CD4-positive, alpha-beta memory T cell (primary cell): Measurements from ENCODE around the gene TBC1D21. TPM values are rescaled to one million over a fixed set of nuclear protein-coding genes. Genes with fewer than 3 reads are reported as not detected.

Source experiments
- CTCF ChIA-PET: fragments of 350-600 bp; sonication (Branson Sonifier 250); formaldehyde crosslinking; loops from one replicate; lab custom pipeline; 2021; ENCODE audit warnings: inconsistent platforms; ENCODE audit not compliant: partially characterized antibody; lab: Charles Lee
- POLR2A ChIA-PET: fragments of 350-600 bp; sonication (Branson Sonifier 250); formaldehyde crosslinking; loops from one replicate; lab custom pipeline; 2021; ENCODE audit not compliant: partially characterized antibody; lab: Charles Lee
- DNase-seq, 5 donors: peaks; one replicate each; pipeline versions ENCODE4 v3.0.0 to v3.0.0-alpha.2; 2020 to 2022; ENCODE audit warnings: mixed read lengths in 1 of 5
- H3K27ac ChIP-seq: one replicate; pipeline ENCODE4 v1.7.0; 2013; ENCODE audit warnings: low read depth, low read length
- H3K27me3 ChIP-seq: 2 replicates; pipeline ENCODE4 v1.7.0; 2013; ENCODE audit warnings: mild to moderate bottlenecking, low read length, moderate library complexity; ENCODE audit not compliant: insufficient read depth
- H3K36me3 ChIP-seq: 2 replicates; pipeline ENCODE4 v1.7.0; 2013; ENCODE audit warnings: mild to moderate bottlenecking, low read length, moderate library complexity; ENCODE audit not compliant: insufficient read depth
- H3K4me1 ChIP-seq: 2 replicates; pipeline ENCODE4 v1.7.0; 2013; ENCODE audit warnings: mild to moderate bottlenecking, low read length, moderate library complexity; ENCODE audit not compliant: insufficient read depth
- H3K4me3 ChIP-seq, 2 donors: one replicate each; pipeline ENCODE4 v1.7.0; 2013; ENCODE audit warnings: low read length in 2 of 2, mild to moderate bottlenecking in 1 of 2
- H3K9me3 ChIP-seq, 2 donors: one replicate each; pipeline ENCODE4 v1.7.0; 2013; ENCODE audit warnings: low read length in 2 of 2, control low read depth in 1 of 2; ENCODE audit not compliant: control insufficient read depth in 1 of 2
- H3K27ac Mint-ChIP-seq, 7 donors: one replicate each; pipeline ENCODE4 v1.8.0; 2020 to 2021; ENCODE audit warnings: mixed read lengths in 7 of 7, mild to moderate bottlenecking in 6 of 7, inconsistent platforms in 3 of 7, moderate library complexity in 3 of 7
- H3K27me3 Mint-ChIP-seq, 2 donors: one replicate each; pipeline ENCODE4 v1.8.0; 2020 to 2021; ENCODE audit warnings: mixed read lengths in 2 of 2
- H3K36me3 Mint-ChIP-seq, 2 donors: one replicate each; pipeline ENCODE4 v1.8.0; 2020 to 2021; ENCODE audit warnings: mixed read lengths in 2 of 2, inconsistent platforms in 1 of 2, mild to moderate bottlenecking in 1 of 2
- H3K4me1 Mint-ChIP-seq, 4 donors: one replicate each; pipeline ENCODE4 v1.8.0; 2020 to 2021; ENCODE audit warnings: mixed read lengths in 4 of 4, mild to moderate bottlenecking in 1 of 4
- H3K4me3 Mint-ChIP-seq, 8 donors: one replicate each; pipeline ENCODE4 v1.8.0; 2020 to 2021; ENCODE audit warnings: mixed read lengths in 8 of 8, mild to moderate bottlenecking in 7 of 8, moderate library complexity in 6 of 8, inconsistent platforms in 3 of 8
- H3K9me3 Mint-ChIP-seq, 8 donors: one replicate each; pipeline ENCODE4 v1.8.0; 2020 to 2021; ENCODE audit warnings: mixed read lengths in 8 of 8, mild to moderate bottlenecking in 5 of 8, inconsistent platforms in 3 of 8, moderate library complexity in 1 of 8
- intact Hi-C: fragments of 100-400 bp; cut with micrococcal nuclease; formaldehyde crosslinking; loops from one replicate; pipeline ENCODE4 v1.15.1; 2023
- polyA plus RNA-seq, 2 donors: library from polyadenylated mRNA; unstranded; fragments of 300-500 nt; fragmentation: Illumina TruSeq; gene quantifications; one replicate each; pipeline ENCODE4 v1.2.3, GENCODE V29; 2021
- total RNA-seq, 2 experiments: library from RNA; stranded (reverse); gene quantifications; one replicate each; pipeline ENCODE4 v1.2.3, GENCODE V29; 2021

TBC1D21 gene
- total and polyA plus RNA-seq, 4 experiments from 2014 or later = not detected

DNA sequence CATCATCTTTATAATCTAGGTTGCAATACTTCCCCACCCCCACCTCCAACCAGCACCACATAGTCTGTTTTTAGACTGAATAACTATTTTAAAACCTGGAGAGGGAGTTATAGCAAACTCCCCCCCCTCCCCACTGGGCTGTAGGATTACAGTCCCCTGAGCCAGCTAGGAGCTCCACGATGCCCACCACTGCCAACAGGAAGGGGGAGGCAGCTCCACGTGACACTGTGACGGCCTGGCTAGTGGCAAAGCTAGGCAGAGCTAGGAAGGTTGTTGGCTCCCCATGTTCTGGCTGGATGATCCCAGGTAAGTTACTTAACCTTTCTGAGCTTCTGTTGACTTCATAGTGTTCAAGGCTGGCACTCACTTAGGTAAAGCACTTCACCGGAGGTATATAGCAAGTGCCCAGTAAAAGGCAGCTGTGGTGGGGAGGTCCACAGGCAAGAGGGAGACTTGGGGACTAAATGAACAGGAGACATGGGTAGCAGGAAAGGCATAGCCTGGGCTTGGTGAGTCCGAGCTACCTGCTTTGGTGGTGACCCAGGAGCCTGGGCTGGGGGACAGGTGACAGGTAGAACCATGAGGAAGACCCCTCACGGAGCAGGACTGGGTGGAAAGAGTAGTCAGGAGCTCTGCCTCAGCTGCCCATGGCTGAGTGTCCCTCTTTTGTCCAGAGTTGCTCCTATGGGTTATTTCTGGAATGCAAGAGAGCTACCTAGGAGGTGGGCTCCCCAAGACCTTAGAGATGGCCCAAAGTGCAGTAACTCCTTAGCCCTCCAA, 4.0 kb upstream of the TBC1D21 start:
- peaks cover 7% of the 10 kb centered on the region for H3K4me1 ChIP-seq
- DNase-seq = no peak
- ChIA-PET CTCF (interaction anchor here (1.0 to 6.9 kb wide), 4 partner anchors 10 to 58 kb away, joined by 3 to 85 read pairs (median 4); no protein-coding TSS in a partner anchor), POLR2A (no interaction called here)
- intact Hi-C loops = no loop called here
- H3K27me3 Mint-ChIP-seq = peaks cover 29 to 35% of the 10 kb centered on the region in 2 donors
- no peak overlapping the region for H3K4me3 ChIP-seq
- H3K36me3 Mint-ChIP-seq = no peaks in the 10 kb centered on the region
- no peak overlapping the region for H3K27ac ChIP-seq
- peaks cover 5% of the 10 kb centered on the region for H3K27me3 ChIP-seq
- H3K27ac Mint-ChIP-seq = no peak overlapping the region
- no peak overlapping the region for H3K4me3 Mint-ChIP-seq
- H3K36me3 ChIP-seq = no peaks in the 10 kb centered on the region
- peaks cover 0 to 8% (median 4%) of the 10 kb centered on the region in 4 donors for H3K4me1 Mint-ChIP-seq
- H3K9me3 Mint-ChIP-seq = peaks cover 0 to 2% (median 0%) of the 10 kb centered on the region in 8 donors
- no peaks in the 10 kb centered on the region for H3K9me3 ChIP-seq

DNA sequence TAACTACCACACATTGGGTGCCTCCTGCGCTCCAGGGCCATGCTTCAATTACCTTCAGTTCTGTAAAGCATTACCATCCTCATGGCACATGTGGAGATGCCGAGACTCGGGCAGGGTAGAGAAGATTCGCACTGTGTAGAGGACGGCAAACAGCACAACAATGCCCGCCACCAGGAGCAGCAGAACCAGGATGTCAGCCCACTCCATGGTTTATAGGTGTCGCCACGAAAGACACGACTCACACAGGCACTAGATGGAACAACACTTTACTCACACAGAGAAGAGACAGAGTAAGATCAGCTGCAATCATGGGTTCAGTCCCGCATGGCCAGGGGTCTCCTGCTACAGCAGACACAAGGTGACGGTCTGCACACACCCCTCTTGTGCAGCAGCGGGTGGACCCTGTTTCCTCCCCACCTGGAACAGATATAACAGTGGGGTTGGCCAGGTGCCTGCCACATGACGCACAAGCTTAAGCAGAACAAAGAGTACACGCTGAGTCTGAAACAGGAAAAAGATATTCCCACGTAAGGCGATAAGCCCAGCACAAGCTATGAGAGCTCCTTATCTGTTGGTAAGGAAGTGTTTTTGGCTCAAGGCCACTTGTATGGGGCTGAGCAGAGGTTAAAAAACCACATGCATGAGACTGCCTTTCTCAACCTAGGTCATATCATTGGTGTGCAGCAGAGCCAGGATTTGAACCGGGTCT, 2.5 kb upstream of the TBC1D21 start:
- peaks cover 0 to 4% (median 4%) of the 10 kb centered on the region in 4 donors for H3K4me1 Mint-ChIP-seq
- H3K27me3 ChIP-seq = peaks cover 5% of the 10 kb centered on the region
- ChIA-PET POLR2A (no interaction called here), CTCF (interaction anchor here (1.2 to 6.9 kb wide), 2 partner anchors 11 to 37 kb away, joined by 3 to 85 read pairs; no protein-coding TSS in a partner anchor)
- H3K36me3 Mint-ChIP-seq = no peaks in the 10 kb centered on the region
- H3K9me3 ChIP-seq = no peaks in the 10 kb centered on the region
- H3K27ac ChIP-seq = no peak overlapping the region
- no peak for DNase-seq
- H3K36me3 ChIP-seq = no peaks in the 10 kb centered on the region
- peaks cover 3% of the 10 kb centered on the region for H3K4me1 ChIP-seq
- H3K4me3 Mint-ChIP-seq = no peak overlapping the region
- no peak overlapping the region for H3K4me3 ChIP-seq
- intact Hi-C loops = no loop called here
- peaks cover 0 to 2% (median 0%) of the 10 kb centered on the region in 8 donors for H3K9me3 Mint-ChIP-seq
- peaks cover 30 to 33% of the 10 kb centered on the region in 2 donors for H3K27me3 Mint-ChIP-seq
- H3K27ac Mint-ChIP-seq = no peak overlapping the region

DNA sequence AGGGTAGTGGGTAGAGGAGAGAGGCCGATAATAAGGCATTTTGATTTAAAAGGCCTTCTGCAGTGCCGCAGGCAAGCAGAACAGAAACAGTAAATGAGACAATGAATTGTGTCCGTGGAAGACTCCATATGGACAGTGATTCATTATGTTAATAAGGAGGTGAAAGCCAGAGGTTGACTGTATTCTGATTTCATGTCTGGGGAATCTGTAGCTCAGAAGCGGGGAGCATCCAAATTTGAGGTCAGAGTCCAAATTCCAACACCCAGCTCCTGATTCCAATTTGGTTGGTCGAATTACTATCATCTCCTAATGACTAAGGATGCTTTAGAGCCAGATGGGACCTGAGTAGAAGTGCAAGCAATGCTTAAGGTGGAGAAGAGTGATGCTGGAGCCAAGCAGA, 1.0 kb upstream of the TBC1D21 start:
- Histone ChIP-seq H3K27ac (no peak overlapping the region), H3K27me3 (peaks cover 5% of the 10 kb centered on the region), H3K36me3 (no peaks in the 10 kb centered on the region), H3K4me1 (no peaks in the 10 kb centered on the region), H3K9me3 (no peaks in the 10 kb centered on the region), H3K4me3 (no peak overlapping the region)
- Mint-ChIP-seq H3K4me1 (no peaks in the 10 kb centered on the region), H3K27me3 (peaks cover 31 to 36% of the 10 kb centered on the region in 2 donors), H3K27ac (no peak overlapping the region), H3K4me3 (no peak overlapping the region), H3K9me3 (no peaks in the 10 kb centered on the region), H3K36me3 (no peaks in the 10 kb centered on the region)
- intact Hi-C loops = no loop called here
- POLR2A ChIA-PET = no interaction called here
- no peak for DNase-seq
- CTCF ChIA-PET = interaction anchor here (0.9 to 6.9 kb wide), 3 partner anchors 11 to 36 kb away, joined by 3 to 85 read pairs (median 3); no protein-coding TSS in a partner anchor

DNA sequence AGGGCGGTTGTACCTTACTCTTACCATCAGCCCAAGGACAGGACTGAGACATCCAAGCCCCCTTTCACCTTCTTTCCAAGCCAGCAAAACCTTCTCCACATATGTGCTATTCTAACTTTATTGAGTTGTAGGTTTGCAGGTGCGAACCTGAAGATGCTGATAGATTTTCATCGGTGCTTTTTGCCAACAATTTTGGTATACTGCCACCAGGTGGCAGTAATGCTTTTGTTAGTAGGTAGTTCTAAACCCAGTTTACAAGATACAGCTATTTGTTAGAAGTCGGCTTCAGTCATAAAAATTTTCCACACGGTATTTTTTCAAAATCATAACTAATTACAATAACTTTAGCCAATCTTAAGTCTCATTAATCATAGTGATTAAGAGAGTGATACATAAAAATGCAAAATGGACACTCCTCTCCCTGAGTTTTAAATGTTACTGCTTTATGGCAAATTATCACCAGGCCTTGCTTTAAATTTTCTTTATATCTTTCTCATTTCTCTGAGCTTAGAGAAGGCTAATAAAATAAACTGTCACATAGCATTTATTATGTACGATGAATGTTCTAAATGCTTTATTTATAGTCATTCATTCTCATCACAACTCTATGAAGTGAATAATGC, 636 bp downstream of the TBC1D21 start:
- Histone ChIP-seq H3K27ac (no peak overlapping the region), H3K36me3 (no peaks in the 10 kb centered on the region), H3K4me3 (no peak overlapping the region), H3K9me3 (no peaks in the 10 kb centered on the region), H3K4me1 (no peaks in the 10 kb centered on the region), H3K27me3 (peaks cover 5% of the 10 kb centered on the region)
- H3K27me3 Mint-ChIP-seq = peaks cover 31 to 33% of the 10 kb centered on the region in 2 donors
- POLR2A ChIA-PET = no interaction called here
- no peaks in the 10 kb centered on the region for H3K4me1 Mint-ChIP-seq
- intact Hi-C loops = loop anchor here (1.0 to 2.0 kb wide), 3 partner anchors 34 to 90 kb away; no protein-coding TSS in a partner anchor
- H3K9me3 Mint-ChIP-seq = no peaks in the 10 kb centered on the region
- H3K4me3 Mint-ChIP-seq = no peak overlapping the region
- DNase-seq = peak in 4 of 5 donors; percentile 44 to 50 (median 46)
- CTCF ChIA-PET = interaction anchor here (0.8 to 6.9 kb wide), 19 partner anchors 8 to 100 kb away, joined by 3 to 85 read pairs (median 4); no protein-coding TSS in a partner anchor
- no peaks in the 10 kb centered on the region for H3K36me3 Mint-ChIP-seq
- no peak overlapping the region for H3K27ac Mint-ChIP-seq

DNA sequence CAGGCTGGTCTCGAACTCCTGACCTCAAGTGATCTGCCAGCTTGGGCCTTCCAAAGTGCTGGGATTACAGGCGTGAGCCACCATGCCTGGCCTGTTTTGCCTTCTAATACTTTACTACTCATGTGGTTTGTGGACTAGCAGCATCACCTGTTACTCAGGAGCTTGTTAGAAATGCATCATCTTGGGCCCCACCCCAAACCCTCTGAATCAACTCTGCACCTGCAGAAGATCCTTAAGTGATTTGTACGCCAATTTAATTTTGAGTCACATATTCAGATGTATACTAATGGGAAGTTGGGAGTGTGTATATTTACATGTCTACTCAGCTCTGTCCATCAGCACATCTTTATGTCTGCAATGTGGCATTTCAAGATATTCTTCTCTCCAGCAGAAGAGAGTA, 6.1 kb downstream of the TBC1D21 start:
- H3K4me1 ChIP-seq = no peaks in the 10 kb centered on the region
- intact Hi-C loops = no loop called here
- no peak overlapping the region for H3K27ac ChIP-seq
- H3K27me3 ChIP-seq = no peaks in the 10 kb centered on the region
- Mint-ChIP-seq H3K36me3 (no peaks in the 10 kb centered on the region), H3K4me1 (no peaks in the 10 kb centered on the region), H3K27ac (no peak overlapping the region), H3K4me3 (no peak overlapping the region), H3K27me3 (peaks cover 15 to 18% of the 10 kb centered on the region in 2 donors), H3K9me3 (no peaks in the 10 kb centered on the region)
- ChIA-PET CTCF (interaction anchor here (1.2 kb wide), 1 partner anchor 10 kb away, joined by 3 read pairs; no protein-coding TSS in a partner anchor), POLR2A (no interaction called here)
- no peaks in the 10 kb centered on the region for H3K36me3 ChIP-seq
- H3K4me3 ChIP-seq = no peak overlapping the region
- no peaks in the 10 kb centered on the region for H3K9me3 ChIP-seq
- DNase-seq = no peak

DNA sequence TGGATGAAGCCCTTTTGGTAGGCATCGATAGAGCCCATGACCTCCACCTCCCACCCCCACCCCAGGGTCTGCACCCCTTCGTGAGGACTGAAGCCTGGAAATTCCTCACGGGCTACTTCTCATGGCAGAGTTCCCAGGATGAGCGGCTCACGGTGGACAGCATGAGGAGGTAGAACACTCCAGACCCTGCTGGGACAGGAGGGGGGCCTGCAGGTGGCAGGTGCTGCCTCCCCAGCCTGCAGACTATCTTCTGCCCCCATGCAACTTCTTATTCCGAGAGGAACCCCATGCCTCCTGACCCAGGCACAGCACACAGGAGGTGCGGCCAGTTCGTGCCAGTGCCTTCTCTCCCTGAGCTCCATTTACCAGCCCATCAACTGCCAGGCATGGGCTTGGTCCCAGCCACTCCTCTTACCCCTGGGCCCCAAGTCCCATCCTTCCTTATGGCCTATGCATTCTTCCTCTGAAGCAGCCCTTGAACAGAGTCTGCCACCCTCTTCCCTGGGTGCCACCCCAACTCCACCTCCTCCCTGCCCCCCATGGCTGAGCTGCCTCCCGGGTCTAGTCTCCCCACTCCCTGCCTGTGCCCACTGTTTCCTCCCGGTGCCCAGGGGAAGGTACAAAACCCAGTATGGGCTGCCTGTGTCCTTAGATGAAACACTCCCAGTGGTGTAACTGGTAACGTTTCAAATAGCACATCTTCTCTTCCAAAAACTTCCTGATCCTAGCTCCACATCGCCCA, 8.4 kb downstream of the TBC1D21 start:
- no peaks in the 10 kb centered on the region for H3K36me3 ChIP-seq
- no peaks in the 10 kb centered on the region for H3K4me1 Mint-ChIP-seq
- no peaks in the 10 kb centered on the region for H3K9me3 Mint-ChIP-seq
- intact Hi-C loops = no loop called here
- H3K27ac Mint-ChIP-seq = no peak overlapping the region
- no peaks in the 10 kb centered on the region for H3K4me1 ChIP-seq
- ChIA-PET POLR2A (no interaction called here), CTCF (interaction anchor here (1.4 kb wide), 2 partner anchors 8 to 10 kb away, joined by 3 read pairs; no protein-coding TSS in a partner anchor)
- H3K4me3 ChIP-seq = no peak overlapping the region
- H3K9me3 ChIP-seq = no peaks in the 10 kb centered on the region
- H3K27me3 Mint-ChIP-seq = peaks cover 10 to 14% of the 10 kb centered on the region in 2 donors
- H3K4me3 Mint-ChIP-seq = no peak overlapping the region
- no peaks in the 10 kb centered on the region for H3K36me3 Mint-ChIP-seq
- H3K27me3 ChIP-seq = no peaks in the 10 kb centered on the region
- no peak for DNase-seq
- H3K27ac ChIP-seq = no peak overlapping the region
